BLaER1 (cell line): Measurements from ENCODE around the gene SLC38A9.

Experiments
- H3K27ac ChIP-seq: shearing (Covaris generic); formaldehyde crosslinking; 2 replicates; pipeline ENCODE4 v1.8.1; 2022
- H3K27me3 ChIP-seq: shearing (Covaris generic); formaldehyde crosslinking; 2 replicates; pipeline ENCODE4 v1.8.1; 2022
- H3K36me3 ChIP-seq: shearing (Covaris generic); formaldehyde crosslinking; 2 replicates; pipeline ENCODE4 v1.8.1; 2022
- H3K4me1 ChIP-seq: shearing (Covaris generic); formaldehyde crosslinking; 2 replicates; pipeline ENCODE4 v1.8.1; 2022
- H3K4me2 ChIP-seq: shearing (Covaris generic); formaldehyde crosslinking; 2 replicates; pipeline ENCODE4 v1.8.1; 2022
- H3K4me3 ChIP-seq: shearing (Covaris generic); formaldehyde crosslinking; 2 replicates; pipeline ENCODE4 v1.8.1; 2022
- H3K9ac ChIP-seq: shearing (Covaris generic); formaldehyde crosslinking; 2 replicates; pipeline ENCODE4 v1.8.1; 2022
- H3K9me3 ChIP-seq: shearing (Covaris generic); formaldehyde crosslinking; 2 replicates; pipeline ENCODE4 v1.8.1; 2022
- H4K20me1 ChIP-seq: shearing (Covaris generic); formaldehyde crosslinking; 2 replicates; pipeline ENCODE4 v1.8.1; 2022
- Cebpa-rat ChIP-seq: shearing (Covaris generic); IDR thresholded peaks from 2 replicates; pipeline ENCODE4 v1.8.1; 2022

Gene SLC38A9

DNA sequence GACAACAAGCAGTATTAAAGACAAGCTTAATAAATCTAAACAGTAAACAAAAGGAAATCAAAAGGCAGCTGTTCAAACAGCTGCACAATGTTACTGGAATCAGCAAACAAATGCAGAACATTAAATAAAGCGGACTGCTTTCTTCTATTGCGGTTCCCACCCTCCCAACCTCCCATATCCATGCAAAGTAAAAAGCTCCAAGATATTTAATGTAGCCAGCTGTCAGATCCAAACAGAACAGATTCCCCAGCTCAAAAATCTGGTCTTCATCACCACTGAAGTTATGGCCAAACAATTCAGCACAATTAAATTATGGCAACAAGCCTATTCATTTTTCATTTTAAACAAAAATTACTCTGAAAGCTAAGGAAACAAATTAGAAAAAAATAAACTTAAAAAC, 75.9 kb downstream of the SLC38A9 start:
- no peaks in the 10 kb centered on the region for H3K27me3 ChIP-seq
- H4K20me1 ChIP-seq: no peaks in the 10 kb centered on the region
- H3K27ac ChIP-seq: no peak overlapping the region
- H3K9ac ChIP-seq: no peak overlapping the region
- no peaks in the 10 kb centered on the region for H3K9me3 ChIP-seq
- no peak for TF ChIP-seq Cebpa-rat
- peaks cover 12% of the 10 kb centered on the region; the same call in 1 of the 2 replicates for H3K36me3 ChIP-seq
- H3K4me1 ChIP-seq: no peaks in the 10 kb centered on the region
- no peak overlapping the region for H3K4me3 ChIP-seq
- no peak overlapping the region for H3K4me2 ChIP-seq

DNA sequence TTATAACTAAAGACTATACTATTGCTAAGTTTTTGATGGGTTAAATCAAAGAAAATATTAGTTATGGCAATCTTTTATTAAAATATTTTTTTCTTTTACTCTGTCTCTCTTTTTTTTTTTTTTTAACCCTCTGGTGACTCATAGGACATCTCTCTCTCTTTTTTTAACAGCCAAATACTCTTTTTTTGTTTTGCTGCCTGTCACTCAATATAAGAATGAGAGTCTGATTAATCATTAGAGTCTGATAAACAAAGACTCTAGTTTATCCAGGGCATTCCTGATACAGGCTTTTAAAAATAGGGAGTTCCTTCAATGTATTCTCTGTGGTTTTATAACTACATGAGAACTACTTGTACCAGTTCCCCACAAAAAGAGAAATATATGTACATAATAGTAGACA, 77.3 kb downstream of the SLC38A9 start:
- Histone ChIP-seq H4K20me1 (no peaks in the 10 kb centered on the region), H3K27ac (no peak overlapping the region), H3K27me3 (no peaks in the 10 kb centered on the region), H3K4me1 (no peaks in the 10 kb centered on the region), H3K9me3 (no peaks in the 10 kb centered on the region), H3K9ac (no peak overlapping the region), H3K4me3 (no peak overlapping the region), H3K36me3 (peaks cover 12% of the 10 kb centered on the region; the same call in 1 of the 2 replicates), H3K4me2 (no peak overlapping the region)
- TF ChIP-seq Cebpa-rat: no peak

DNA sequence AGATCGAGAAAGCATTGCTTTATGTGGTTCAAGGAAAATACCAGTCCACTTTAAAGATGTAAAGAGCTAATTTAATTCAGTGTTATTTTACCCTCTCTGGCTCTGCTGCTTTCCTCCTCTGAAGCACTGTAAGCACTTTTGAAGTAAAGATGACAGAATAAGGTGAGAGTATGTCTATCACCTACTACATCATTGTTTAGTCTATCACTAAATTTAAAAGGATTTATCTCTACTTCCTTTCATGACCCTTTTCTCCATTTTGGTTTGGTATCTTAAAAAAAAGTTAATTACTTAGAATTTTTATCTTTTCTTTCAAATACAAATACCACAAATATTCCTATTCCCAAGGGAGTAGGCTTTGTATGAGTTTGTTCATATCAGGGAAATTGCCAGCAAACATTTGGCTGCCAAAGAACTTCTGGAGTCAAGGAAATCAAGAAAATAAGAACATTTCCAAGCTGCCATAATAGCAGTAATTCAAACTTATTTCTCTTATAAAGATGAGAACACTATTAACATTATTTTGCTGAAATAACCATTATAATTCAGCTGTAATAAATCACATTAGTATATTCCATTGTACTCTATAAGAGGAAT, 77.8 kb downstream of the SLC38A9 start:
- no peaks in the 10 kb centered on the region for H3K27me3 ChIP-seq
- H3K9ac ChIP-seq: no peak overlapping the region
- H3K27ac ChIP-seq: no peak overlapping the region
- no peak for TF ChIP-seq Cebpa-rat
- H3K9me3 ChIP-seq: no peaks in the 10 kb centered on the region
- no peaks in the 10 kb centered on the region for H3K4me1 ChIP-seq
- H3K4me3 ChIP-seq: no peak overlapping the region
- H3K36me3 ChIP-seq: peaks cover 12% of the 10 kb centered on the region; the same call in 1 of the 2 replicates
- no peak overlapping the region for H3K4me2 ChIP-seq
- no peaks in the 10 kb centered on the region for H4K20me1 ChIP-seq

DNA sequence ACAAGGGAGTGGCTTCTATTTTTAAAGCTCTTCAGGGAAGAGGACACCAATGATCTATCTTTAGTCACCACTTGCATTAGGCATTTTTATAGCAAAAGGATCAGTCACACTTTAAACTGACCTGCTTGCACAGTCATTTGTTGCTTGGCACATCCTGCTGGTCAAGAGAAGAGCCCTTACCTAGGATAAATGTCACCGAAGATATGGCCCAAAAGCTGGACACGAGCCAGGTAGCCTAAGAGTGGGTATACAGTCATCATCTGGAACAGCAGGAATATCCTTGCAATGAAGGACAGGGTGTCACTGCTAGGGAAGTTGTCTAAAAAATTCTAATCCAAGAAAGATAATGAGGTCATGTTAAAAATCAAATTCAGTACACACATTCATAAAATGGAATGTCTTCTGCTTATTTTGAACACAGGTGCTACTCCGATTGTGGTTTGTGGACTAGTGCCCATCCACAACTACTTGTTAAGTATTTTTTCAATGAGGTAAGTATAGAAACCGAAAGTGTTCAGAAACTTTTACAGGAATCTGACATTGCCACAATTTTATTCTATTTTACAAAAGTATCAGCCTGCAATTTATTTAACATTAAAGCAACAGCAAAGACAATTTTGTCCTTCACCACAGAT, 78.4 kb downstream of the SLC38A9 start:
- Histone ChIP-seq H3K9ac (no peak overlapping the region), H3K27ac (no peak overlapping the region), H4K20me1 (no peaks in the 10 kb centered on the region), H3K4me2 (no peak overlapping the region), H3K27me3 (no peaks in the 10 kb centered on the region), H3K4me3 (no peak overlapping the region), H3K36me3 (peaks cover 12% of the 10 kb centered on the region; the same call in 1 of the 2 replicates), H3K4me1 (no peaks in the 10 kb centered on the region), H3K9me3 (no peaks in the 10 kb centered on the region)
- no peak for TF ChIP-seq Cebpa-rat

DNA sequence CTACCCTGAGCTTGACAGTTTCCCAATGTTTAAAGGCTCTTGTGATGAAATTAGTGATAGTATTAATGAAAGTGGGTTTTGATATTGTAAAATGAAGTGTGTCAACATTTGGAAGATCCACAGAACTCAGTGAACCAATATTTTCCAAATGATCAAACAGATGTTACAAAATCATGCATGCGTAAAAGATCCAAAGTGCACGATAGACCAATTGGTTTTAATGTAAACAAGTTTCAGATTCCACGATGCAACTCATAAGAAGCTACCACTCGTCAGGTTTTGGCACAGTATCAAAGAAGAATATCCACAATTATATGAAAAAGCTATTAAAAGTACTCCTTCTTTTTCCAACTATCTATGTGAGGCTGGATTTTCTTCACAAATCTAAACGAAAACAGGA, 82.3 kb downstream of the SLC38A9 start:
- no peaks in the 10 kb centered on the region for H4K20me1 ChIP-seq
- no peaks in the 10 kb centered on the region for H3K4me1 ChIP-seq
- no peak overlapping the region for H3K4me3 ChIP-seq
- no peak overlapping the region for H3K4me2 ChIP-seq
- H3K36me3 ChIP-seq: peaks cover 8% of the 10 kb centered on the region; the same call in 1 of the 2 replicates
- H3K27ac ChIP-seq: no peak overlapping the region
- H3K9me3 ChIP-seq: no peaks in the 10 kb centered on the region
- H3K27me3 ChIP-seq: no peaks in the 10 kb centered on the region
- TF ChIP-seq Cebpa-rat: no peak
- H3K9ac ChIP-seq: no peak overlapping the region

DNA sequence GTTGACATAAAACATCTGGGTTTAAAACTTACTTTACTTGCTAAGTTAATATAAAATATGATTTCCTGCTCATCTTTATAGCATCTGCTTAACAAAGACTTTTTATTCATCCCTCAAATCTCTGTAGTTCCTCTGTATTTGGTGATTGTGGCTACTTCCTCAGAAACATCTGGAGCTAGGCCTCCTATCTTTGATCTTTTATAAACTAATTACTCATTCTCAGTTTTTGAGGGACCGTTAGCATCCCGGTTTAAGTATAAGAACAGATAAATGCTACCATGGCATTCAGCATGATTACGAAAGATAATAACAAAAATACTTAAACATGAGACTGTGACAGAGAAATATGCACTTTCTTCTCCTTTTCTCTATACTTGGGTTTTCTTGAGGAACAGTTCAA, 85.3 kb downstream of the SLC38A9 start:
- no peak for TF ChIP-seq Cebpa-rat
- no peaks in the 10 kb centered on the region for H4K20me1 ChIP-seq
- no peak overlapping the region for H3K27ac ChIP-seq

DNA sequence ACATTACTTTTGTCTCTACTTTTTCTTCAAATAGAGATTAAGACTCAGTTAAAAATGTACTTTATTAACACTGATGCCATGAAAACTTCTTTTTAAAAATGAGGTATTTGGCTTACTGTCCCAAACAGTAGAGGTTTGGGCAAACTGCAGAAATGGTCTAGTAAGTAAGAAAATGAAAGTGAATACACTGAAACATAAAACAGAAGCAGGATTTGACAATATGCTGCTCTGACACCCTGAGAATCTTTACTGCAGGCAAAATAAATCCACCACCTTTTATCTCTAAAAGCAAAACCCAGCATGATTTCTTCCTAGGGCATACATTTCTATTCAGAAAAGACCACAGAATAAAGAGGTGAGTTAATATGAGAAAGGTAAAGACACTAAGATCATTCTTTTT, 86.2 kb downstream of the SLC38A9 start:
- no peak for TF ChIP-seq Cebpa-rat
- H3K4me1 ChIP-seq: no peaks in the 10 kb centered on the region
- no peak overlapping the region for H3K27ac ChIP-seq
- no peak overlapping the region for H3K4me2 ChIP-seq
- no peaks in the 10 kb centered on the region for H4K20me1 ChIP-seq
- H3K9ac ChIP-seq: no peak overlapping the region
- H3K4me3 ChIP-seq: no peak overlapping the region
- no peaks in the 10 kb centered on the region for H3K27me3 ChIP-seq
- peaks cover 8% of the 10 kb centered on the region; the same call in 1 of the 2 replicates for H3K36me3 ChIP-seq
- no peaks in the 10 kb centered on the region for H3K9me3 ChIP-seq

More for the DNA sequence above, 85.3 kb downstream of the SLC38A9 start:
- Histone ChIP-seq H3K4me3 (no peak overlapping the region), H3K9ac (no peak overlapping the region), H3K4me2 (no peak overlapping the region), H3K4me1 (no peaks in the 10 kb centered on the region), H3K9me3 (no peaks in the 10 kb centered on the region), H3K27me3 (no peaks in the 10 kb centered on the region), H3K36me3 (peaks cover 8% of the 10 kb centered on the region; the same call in 1 of the 2 replicates)

DNA sequence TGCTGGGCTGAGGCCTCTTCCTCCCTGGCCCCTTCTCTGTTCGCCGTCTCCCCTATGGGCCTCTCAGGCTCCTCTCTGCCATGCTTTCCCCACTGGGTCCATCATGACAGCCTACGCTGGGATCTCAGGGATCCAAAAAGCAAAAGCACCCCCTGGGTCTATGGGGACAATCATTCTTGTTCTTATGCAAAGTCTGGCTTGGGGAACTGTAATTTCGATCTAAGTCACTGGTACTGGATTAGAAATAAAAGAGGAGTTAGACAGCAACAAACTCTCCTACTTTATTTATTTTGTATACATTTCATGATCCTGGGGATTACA, 86.6 kb downstream of the SLC38A9 start:
- Histone ChIP-seq H3K4me1 (no peaks in the 10 kb centered on the region), H3K36me3 (peaks cover 8% of the 10 kb centered on the region; the same call in 1 of the 2 replicates), H3K27ac (no peak overlapping the region), H3K4me3 (no peak overlapping the region), H3K4me2 (no peak overlapping the region), H4K20me1 (no peaks in the 10 kb centered on the region), H3K9ac (no peak overlapping the region), H3K27me3 (no peaks in the 10 kb centered on the region), H3K9me3 (no peaks in the 10 kb centered on the region)
- no peak for TF ChIP-seq Cebpa-rat

DNA sequence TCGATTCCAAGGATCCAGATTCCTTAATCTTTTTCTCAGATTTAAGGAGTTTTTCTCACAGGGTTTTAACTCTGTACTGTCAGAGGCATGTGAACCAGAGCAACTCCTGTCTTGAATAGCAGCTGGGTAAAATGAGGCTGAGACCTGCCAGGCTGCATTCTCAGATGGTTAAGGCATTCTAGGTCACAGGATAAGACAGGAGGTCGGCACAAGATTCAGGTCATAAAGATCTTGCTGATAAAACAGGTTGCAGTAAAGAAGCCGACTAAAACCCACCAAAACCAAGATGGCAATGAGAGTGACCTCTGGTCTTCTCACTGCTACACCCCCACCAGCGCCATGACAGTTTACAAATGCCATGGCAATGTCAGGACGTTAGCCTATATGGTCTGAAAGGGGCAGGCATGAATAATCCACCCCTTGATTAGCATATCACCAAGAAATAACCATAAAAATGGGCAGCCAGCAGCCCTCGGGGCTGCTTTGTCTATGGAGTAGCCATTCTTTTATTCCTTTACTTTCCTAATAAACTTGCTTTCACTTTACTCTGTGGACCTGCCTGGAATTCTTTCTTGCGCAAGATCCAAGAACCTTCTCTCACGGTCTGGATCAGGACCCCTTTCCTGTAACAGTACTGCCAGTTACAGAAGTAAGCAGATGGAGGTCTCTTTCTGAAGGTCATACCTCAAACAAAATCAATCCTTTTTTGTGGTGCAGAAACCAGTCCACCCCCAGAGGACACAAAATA, 87.1 kb downstream of the SLC38A9 start:
- TF ChIP-seq Cebpa-rat: no peak
- Histone ChIP-seq H3K36me3 (peaks cover 8% of the 10 kb centered on the region; the same call in 1 of the 2 replicates), H3K27me3 (no peaks in the 10 kb centered on the region), H3K9me3 (no peaks in the 10 kb centered on the region), H3K4me2 (no peak overlapping the region), H3K27ac (no peak overlapping the region), H3K4me3 (no peak overlapping the region), H4K20me1 (no peaks in the 10 kb centered on the region), H3K4me1 (no peaks in the 10 kb centered on the region), H3K9ac (no peak overlapping the region)

DNA sequence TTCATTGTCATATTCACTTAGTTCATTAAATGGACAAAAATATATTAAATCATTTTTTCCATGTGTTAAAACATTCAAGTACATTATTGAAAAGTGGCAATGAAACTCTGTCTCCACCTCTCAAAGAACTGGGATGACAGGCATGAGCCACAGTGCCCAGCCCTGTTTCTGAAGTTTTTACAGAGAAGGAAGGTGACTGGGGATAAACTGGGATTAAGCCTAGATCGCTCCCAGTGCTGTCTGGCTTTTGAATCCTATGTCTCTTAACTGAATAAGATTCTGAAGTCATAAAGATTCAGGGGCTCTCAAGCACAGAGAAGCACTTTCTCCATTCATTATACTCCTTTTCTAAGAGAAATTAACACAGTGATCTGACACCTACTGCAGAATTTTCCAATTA, 88.3 kb downstream of the SLC38A9 start:
- Histone ChIP-seq H3K4me2 (no peak overlapping the region), H4K20me1 (no peaks in the 10 kb centered on the region), H3K27ac (no peak overlapping the region), H3K27me3 (no peaks in the 10 kb centered on the region), H3K4me1 (no peaks in the 10 kb centered on the region), H3K4me3 (no peak overlapping the region), H3K9ac (no peak overlapping the region), H3K36me3 (peaks cover 8% of the 10 kb centered on the region; the same call in 1 of the 2 replicates), H3K9me3 (no peaks in the 10 kb centered on the region)
- TF ChIP-seq Cebpa-rat: no peak
